Stimulated activated CD4-positive, alpha-beta T cell treated with anti-CD3 and anti-CD28 coated beads, TNF-alpha, amount 100 ng/mL, for 48 hours (primary cell): ENCODE data around the gene GRM4.

Source experiments
- DNase-seq, 3 donors: peaks; one replicate each; pipeline ENCODE4 v3.0.0-alpha.2; 2020; ENCODE audit warnings: low read depth in 3 of 3

Gene GRM4

GRCh38 chr6:33980176-33981175, 165.4 kb downstream of the GRM4 start:
- no peak for DNase-seq

DNA sequence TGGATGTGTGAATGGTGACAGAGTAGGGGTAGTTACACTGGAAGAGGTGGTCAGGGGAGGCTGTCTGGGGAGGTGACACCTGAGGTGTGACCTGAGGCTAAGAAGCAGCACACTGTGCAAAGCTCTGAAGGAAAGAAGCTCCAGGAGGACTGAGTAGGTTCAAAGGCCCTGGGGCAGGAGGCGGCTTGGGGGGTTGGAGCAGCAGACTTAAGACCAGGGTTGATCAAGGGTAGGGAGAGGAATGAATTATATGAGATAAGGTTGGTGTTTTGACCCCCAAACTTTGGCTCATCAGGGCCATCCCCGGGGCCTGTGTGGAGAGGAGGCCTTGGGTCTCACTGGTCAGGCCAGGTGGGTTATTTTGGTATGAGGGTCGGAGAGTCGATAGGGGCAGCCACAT, 166.1 kb downstream of the GRM4 start:
- no peak for DNase-seq

DNA sequence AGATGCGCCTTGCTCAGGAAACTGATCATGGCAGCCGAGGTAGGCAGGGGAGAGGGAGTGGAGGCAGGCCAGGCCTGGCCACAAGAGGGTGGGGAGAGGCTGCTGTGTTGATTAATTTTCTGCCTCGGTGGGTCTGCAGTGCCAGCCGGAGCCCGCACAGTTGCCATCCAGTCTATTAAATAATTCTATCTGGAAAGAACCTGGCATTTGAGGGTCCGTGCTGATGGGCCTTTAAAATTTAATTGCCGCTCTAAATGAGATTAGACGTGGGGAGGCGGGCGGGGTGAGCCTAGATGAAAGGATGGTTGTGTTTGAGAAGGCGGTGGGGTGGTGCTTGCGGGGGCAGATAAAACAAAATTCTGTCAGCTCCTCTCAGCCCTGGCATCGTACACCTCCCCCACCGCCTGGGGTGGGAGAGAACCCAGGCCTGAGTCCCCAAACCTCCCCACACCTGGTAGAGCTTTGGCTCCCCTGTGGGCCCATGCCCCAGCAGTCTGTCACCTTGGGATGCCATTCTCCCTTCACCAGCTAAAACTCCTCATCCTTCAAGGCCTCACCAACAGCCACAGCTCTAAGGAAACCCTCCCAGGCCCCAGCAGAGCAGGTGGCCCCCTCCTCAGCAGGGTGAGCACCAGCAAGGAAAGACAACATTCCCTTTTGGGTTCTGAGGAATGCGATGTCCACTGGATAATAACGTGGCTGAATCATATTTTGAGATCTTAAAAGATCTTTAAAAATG, 167.3 kb downstream of the GRM4 start:
- no peak for DNase-seq

DNA sequence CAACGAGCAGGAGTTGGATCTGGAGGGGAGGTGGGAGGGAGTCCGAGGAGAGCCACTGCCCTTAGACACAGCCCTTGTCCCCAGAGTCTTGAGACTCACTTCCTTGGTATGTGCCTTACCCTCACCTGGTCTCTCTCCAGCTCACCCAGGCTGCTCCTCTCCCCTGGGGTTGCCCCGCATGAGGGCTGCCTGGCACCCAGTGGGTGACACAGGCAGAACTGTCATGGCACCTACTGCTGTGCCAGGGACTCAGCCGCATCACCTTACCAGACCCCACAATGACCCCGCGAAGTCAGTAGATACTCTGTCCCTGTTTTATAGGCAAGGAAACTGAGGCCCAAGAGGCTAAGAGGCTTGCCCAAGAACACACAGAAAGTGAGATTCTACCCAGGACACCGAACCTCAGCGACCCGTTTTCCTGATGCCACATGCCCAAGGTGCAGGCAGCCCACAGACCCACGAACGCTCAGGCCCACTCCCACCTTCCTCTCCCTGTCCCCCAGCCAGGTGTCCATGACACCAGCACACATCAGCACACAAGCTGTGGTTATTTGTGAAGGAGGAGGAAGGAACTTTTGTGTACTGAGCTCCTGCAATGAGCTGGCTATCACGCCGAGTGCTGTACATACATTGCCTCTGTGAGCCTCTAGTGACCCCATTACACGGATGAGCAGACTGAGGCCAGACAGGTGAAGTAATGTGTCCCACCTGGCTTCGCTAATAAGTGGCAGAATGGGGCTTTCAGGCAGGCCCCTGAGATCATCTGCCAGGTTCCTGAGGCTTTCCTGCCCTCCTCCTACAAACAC, 168.1 kb downstream of the GRM4 start:
- no peak for DNase-seq

DNA sequence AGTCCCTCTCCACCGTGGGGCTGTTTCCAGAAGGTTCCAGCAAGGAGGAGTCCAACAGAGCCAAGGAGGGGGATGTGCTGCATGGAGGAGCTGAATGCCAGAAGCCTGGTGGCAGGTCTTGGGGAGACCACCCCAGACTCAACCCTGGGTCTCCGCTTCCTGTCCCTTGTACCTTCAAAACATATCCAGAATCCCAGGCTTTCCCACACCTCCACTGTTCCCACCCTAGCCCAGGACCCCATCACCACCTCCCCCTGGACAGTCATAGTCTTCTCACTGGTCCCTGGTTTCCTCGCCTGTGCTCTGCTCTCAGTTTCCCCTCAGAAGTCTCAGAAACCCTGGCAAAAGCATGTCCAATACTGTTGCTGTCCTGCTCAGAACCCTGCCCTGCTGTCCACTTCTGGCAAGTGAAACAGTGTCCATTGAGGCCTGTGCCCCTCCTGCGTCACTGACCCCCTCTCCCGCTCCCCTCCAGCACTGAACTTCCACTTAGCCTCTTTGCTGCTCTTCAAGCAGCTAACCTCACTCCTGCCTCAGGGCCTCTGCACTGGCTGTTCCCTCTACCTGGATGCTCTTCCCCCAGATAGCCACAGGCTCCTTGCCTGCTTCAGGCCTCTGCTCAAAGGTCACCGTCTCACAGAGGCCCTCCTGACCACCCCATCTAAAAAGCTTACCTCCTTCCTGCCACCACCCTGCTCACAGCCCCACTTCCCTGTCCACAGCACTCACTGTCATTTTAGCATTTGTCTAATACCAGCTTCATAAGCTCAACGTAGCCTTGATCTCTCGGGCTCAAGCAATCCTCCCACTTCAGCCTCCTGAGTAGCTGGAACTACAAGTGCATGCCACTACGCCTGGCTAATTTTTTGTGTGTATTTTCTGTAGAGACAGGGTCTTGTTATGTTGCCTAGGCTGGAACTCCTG, 169.2 kb downstream of the GRM4 start:
- DNase-seq = no peak

GRCh38 chr6:33975661-33976436, 170.0 kb downstream of the GRM4 start:
- DNase-seq = no peak

GRCh38 chr6:33974471-33974870, 171.4 kb downstream of the GRM4 start:
- no peak for DNase-seq

- DNase-seq = no peak
These were observed 171.9 kb downstream of the GRM4 start for GRCh38 chr6:33974030-33974429.

GRCh38 chr6:33971580-33971979, 174.3 kb downstream of the GRM4 start:
- DNase-seq = no peak
